A549 (cell line): ENCODE results near the gene PID1. TPM values are rescaled to one million over a fixed set of nuclear protein-coding genes. Genes with fewer than 3 reads are reported as not detected.

Experiments
- ATAC-seq, 2 experiments: fragments of 200-7000 bp in 1 of 2; fragments of >200 bp in 1 of 2; cut with Nextera tagmentation in 1 of 2; cut with Tn5 transposase in 1 of 2; 3 replicates each; pipeline versions ENCODE4 v1.8.0 to v1.9.1; 2018 to 2020; ENCODE audit warnings: mild to moderate bottlenecking in 1 of 2, moderate library complexity in 1 of 2
- CTCF ChIA-PET: fragments of 300-600 bp; sonication (Branson Sonifier 250); formaldehyde crosslinking; extraction: SDS; loops from one replicate; lab custom pipeline; 2021; ENCODE audit warnings: antibody characterized with exemption, inconsistent platforms; lab: Yijun Ruan, JAX
- POLR2A ChIA-PET: fragments of 350-600 bp; formaldehyde crosslinking; extraction: SDS; loops from one replicate; lab custom pipeline; 2021; ENCODE audit warnings: antibody characterized with exemption, inconsistent platforms; lab: Yijun Ruan, JAX
- DNase-seq, 2 experiments: peaks; one replicate each; pipeline versions ENCODE4 v3.0.0 to v3.0.0-alpha.2; 2011 to 2016; ENCODE audit warnings: low read depth in 1 of 2, low spot score in 1 of 2
- FAIRE-seq: peaks from 2 replicates; lab custom pipeline; 2011; peaks lifted over from hg19 to GRCh38; lab: Jason Lieb, UNC
- H3K27ac ChIP-seq, 2 experiments: fragments of >200 bp; sonication (Bioruptor Twin); formaldehyde crosslinking; 3 replicates each; pipeline ENCODE4 v1.5.1; 2016 to 2017
- H3K4me1 ChIP-seq: fragments of >200 bp; sonication (Bioruptor Twin); formaldehyde crosslinking; 3 replicates; pipeline ENCODE4 v1.6.1; 2016
- H3K4me2 ChIP-seq: fragments of >200 bp; sonication (Bioruptor Twin); formaldehyde crosslinking; 3 replicates; pipeline ENCODE4 v1.6.1; 2016
- H3K4me3 ChIP-seq: fragments of >200 bp; sonication (Bioruptor Twin); formaldehyde crosslinking; 3 replicates; pipeline ENCODE4 v1.5.1; 2016
- H3K9me3 ChIP-seq: fragments of >200 bp; sonication (Bioruptor Twin); formaldehyde crosslinking; 3 replicates; pipeline ENCODE4 v1.6.1; 2016
- CBX8 ChIP-seq: fragments of 200-600 bp; sonication (generic); IDR thresholded peaks from 2 replicates; pipeline ENCODE4 v1.6.1; 2016
- EHF ChIP-seq: fragments of 250-450 bp; sonication (Bioruptor Pico); IDR thresholded peaks from 2 replicates; pipeline ENCODE4 v1.5.0; 2020; ENCODE audit warnings: mild to moderate bottlenecking
- EHMT2 ChIP-seq: fragments of 200-600 bp; sonication (generic); IDR thresholded peaks from 2 replicates; pipeline ENCODE4 v1.6.1; 2016; ENCODE audit warnings: antibody characterized with exemption, low read depth, mild to moderate bottlenecking, moderate library complexity
- EP300 ChIP-seq, 2 experiments: fragments of >200 bp; sonication (Bioruptor Twin); formaldehyde crosslinking; IDR thresholded peaks; 2 replicates in 1 of 2; 3 replicates in 1 of 2; pipeline ENCODE4 v1.6.1; 2016 to 2017
- ESRRA ChIP-seq: fragments of 150-350 bp; IDR thresholded peaks from 2 replicates; pipeline ENCODE4 v1.6.1; 2014; ENCODE audit warnings: mild to moderate bottlenecking, low read length, borderline replicate concordance
- HEYL ChIP-seq: fragments of 250-450 bp; sonication (Bioruptor Pico); IDR thresholded peaks from 2 replicates; pipeline ENCODE4 v1.8.0; 2021; ENCODE audit warnings: mild to moderate bottlenecking, moderate library complexity
- HOXB5 ChIP-seq: fragments of 250-450 bp; sonication (Bioruptor Pico); IDR thresholded peaks from 2 replicates; pipeline ENCODE4 v1.5.0; 2020; ENCODE audit warnings: mild to moderate bottlenecking, moderate library complexity
- KDM5A ChIP-seq: fragments of 200-600 bp; sonication (generic); IDR thresholded peaks from 2 replicates; pipeline ENCODE4 v1.6.1; 2016; ENCODE audit warnings: antibody characterized with exemption, mild to moderate bottlenecking
- MAZ ChIP-seq: fragments of 150-350 bp; IDR thresholded peaks from 2 replicates; pipeline ENCODE4 v1.6.1; 2014; ENCODE audit warnings: antibody characterized with exemption, low read depth, low read length, borderline replicate concordance
- NR3C1 ChIP-seq: fragments of >200 bp; sonication (Bioruptor Twin); formaldehyde crosslinking; IDR thresholded peaks from 3 replicates; pipeline ENCODE4 v1.6.1; 2017
- POLR2AphosphoS2 ChIP-seq: conservative IDR thresholded peaks from 2 replicates; pipeline ENCODE4 v1.6.1; 2012; ENCODE audit warnings: low read length, improper control_type of control experiment, inconsistent platforms
- TP53 ChIP-seq: fragments of 250-450 bp; sonication (Bioruptor Pico); IDR thresholded peaks from 2 replicates; pipeline ENCODE4 v1.5.0; 2021; ENCODE audit warnings: mild to moderate bottlenecking, moderate library complexity
- ZC3H11A ChIP-seq: fragments of 450-650 bp; IDR thresholded peaks from 2 replicates; pipeline ENCODE4 v1.6.1; 2014; ENCODE audit warnings: antibody characterized with exemption, mild to moderate bottlenecking
- ZSCAN20 ChIP-seq: fragments of 250-450 bp; sonication (Bioruptor Pico); IDR thresholded peaks from 2 replicates; pipeline ENCODE4 v1.8.0; 2022; ENCODE audit warnings: mild to moderate bottlenecking, moderate library complexity
- WGBS: methylation state at CpG from one replicate; pipeline ENCODE4 v1.1.6; 2017; ENCODE audit errors: missing lambda C conversion rate; 5-methylcytosine and 5-hydroxymethylcytosine counted together
- polyA plus RNA-seq, 4 experiments: library from polyadenylated mRNA; depleted of rRNA in 3 of 4; stranded (reverse); fragments of >200 nt; fragmentation: RNase III in 1 of 4; extraction: RNeasy Plus Mini Kit Qiagen cat#74134 plus additional on column Dnase treatment in 1 of 4; gene quantifications; 2 replicates in 3 of 4; 3 replicates in 1 of 4; pipeline ENCODE4 v1.2.3, GENCODE V29; 2011 to 2017
- TF ChIP-seq, protein P1 (sequence below): fragments of 200-600 bp; sonication (generic); IDR thresholded peaks from 2 replicates; pipeline ENCODE4 v1.6.1; 2016; ENCODE audit warnings: antibody characterized with exemption, mild to moderate bottlenecking, moderate library complexity
- TF ChIP-seq, protein P2 (sequence below): fragments of >200 bp; sonication (Bioruptor Twin); formaldehyde crosslinking; IDR thresholded peaks from 2 replicates; pipeline ENCODE4 v1.6.1; 2016
- TF ChIP-seq, protein P3 (sequence below): IDR thresholded peaks from 2 replicates; pipeline ENCODE4 v1.6.1; 2012
- TF ChIP-seq, protein P4 (sequence below): fragments of >200 bp; sonication (Bioruptor Twin); formaldehyde crosslinking; IDR thresholded peaks from 3 replicates; pipeline ENCODE4 v1.6.1; 2016
- TF ChIP-seq, protein P5 (sequence below): IDR thresholded peaks from 2 replicates; pipeline ENCODE4 v1.6.1; 2012; ENCODE audit warnings: low read depth, borderline replicate concordance

Gene PID1
- polyA plus RNA-seq, 2 of the 4 experiments (the other 2 are of a cell fraction), result 0.75 to 2.7 TPM

DNA sequence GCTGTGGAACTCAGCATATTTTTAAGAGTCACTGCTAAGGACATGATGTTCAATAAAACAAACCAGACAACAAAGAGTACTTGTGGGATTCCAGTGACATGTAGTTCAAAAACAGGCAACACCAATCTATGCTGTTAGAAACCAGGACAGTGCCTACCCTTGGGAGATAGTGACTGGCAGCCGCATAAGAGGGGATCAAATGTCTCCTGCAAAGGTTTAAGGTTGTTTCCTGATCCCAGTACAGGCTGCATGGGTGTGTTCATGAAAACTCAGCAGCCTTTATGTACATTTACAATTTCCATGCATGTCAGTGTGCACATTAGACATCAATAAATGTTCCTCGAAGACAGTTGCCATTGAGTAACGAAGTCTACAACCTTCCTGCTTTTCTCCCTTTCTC lies 183.8 kb downstream of the PID1 start:
- ChIA-PET POLR2A (no interaction called here), CTCF (interaction anchor here (1.0 kb wide), 1 partner anchor 10 kb away, joined by 3 read pairs; no protein-coding TSS in a partner anchor)
- DNase-seq (no peak), FAIRE-seq (no peak), ATAC-seq (no peak)
- Histone ChIP-seq H3K9me3 (no peaks in the 10 kb centered on the region), H3K4me2 (no peak overlapping the region), H3K4me1 (no peaks in the 10 kb centered on the region), H3K4me3 (no peak overlapping the region), H3K27ac (no peak overlapping the region)
- WGBS, result 31% methylated on average over 3 of the region's 3 CpGs
- TF ChIP-seq ZC3H11A, result no peak

DNA sequence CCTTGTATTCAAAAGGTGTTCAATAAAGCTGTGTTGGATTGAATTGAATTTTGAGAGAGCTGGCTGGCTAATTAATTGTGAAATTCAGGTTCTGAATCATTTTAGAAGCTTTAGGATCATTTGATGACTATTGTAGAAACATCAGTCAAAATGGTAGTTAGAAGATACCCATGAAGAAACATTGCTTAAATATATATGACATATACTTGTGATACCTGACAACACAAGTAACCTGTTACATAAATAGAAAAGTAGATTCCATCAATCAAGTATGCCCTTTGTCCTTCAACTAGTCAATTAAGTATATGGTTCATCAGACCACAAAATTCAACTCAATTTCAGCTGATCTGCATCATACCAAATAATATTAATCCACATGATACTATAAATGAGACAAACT lies 185.6 kb downstream of the PID1 start:
- H3K9me3 ChIP-seq, result no peaks in the 10 kb centered on the region
- H3K27ac ChIP-seq, result no peak overlapping the region
- no peak overlapping the region for H3K4me3 ChIP-seq
- no peaks in the 10 kb centered on the region for H3K4me1 ChIP-seq
- no peak overlapping the region for H3K4me2 ChIP-seq
- CTCF ChIA-PET, result no interaction called here
- FAIRE-seq (no peak), DNase-seq (no peak), ATAC-seq (no peak)
- POLR2A ChIA-PET, result no interaction called here
- TF ChIP-seq EHF (CRISPR knock-in tag) (no peak), MAZ (no peak), EHMT2 (no peak), ESRRA (no peak), NR3C1 (no peak), EP300 (IDR thresholded peaks at IDR 0.05) (no peak), TP53 (CRISPR knock-in tag) (no peak), ZSCAN20 (CRISPR knock-in tag) (no peak), HOXB5 (CRISPR knock-in tag) (no peak), CBX8 (no peak)
- TF ChIP-seq, protein P1, sequence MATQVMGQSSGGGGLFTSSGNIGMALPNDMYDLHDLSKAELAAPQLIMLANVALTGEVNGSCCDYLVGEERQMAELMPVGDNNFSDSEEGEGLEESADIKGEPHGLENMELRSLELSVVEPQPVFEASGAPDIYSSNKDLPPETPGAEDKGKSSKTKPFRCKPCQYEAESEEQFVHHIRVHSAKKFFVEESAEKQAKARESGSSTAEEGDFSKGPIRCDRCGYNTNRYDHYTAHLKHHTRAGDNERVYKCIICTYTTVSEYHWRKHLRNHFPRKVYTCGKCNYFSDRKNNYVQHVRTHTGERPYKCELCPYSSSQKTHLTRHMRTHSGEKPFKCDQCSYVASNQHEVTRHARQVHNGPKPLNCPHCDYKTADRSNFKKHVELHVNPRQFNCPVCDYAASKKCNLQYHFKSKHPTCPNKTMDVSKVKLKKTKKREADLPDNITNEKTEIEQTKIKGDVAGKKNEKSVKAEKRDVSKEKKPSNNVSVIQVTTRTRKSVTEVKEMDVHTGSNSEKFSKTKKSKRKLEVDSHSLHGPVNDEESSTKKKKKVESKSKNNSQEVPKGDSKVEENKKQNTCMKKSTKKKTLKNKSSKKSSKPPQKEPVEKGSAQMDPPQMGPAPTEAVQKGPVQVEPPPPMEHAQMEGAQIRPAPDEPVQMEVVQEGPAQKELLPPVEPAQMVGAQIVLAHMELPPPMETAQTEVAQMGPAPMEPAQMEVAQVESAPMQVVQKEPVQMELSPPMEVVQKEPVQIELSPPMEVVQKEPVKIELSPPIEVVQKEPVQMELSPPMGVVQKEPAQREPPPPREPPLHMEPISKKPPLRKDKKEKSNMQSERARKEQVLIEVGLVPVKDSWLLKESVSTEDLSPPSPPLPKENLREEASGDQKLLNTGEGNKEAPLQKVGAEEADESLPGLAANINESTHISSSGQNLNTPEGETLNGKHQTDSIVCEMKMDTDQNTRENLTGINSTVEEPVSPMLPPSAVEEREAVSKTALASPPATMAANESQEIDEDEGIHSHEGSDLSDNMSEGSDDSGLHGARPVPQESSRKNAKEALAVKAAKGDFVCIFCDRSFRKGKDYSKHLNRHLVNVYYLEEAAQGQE, result no peak
- TF ChIP-seq, protein P2, sequence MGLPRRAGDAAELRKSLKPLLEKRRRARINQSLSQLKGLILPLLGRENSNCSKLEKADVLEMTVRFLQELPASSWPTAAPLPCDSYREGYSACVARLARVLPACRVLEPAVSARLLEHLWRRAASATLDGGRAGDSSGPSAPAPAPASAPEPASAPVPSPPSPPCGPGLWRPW, result no peak
- TF ChIP-seq, protein P3, sequence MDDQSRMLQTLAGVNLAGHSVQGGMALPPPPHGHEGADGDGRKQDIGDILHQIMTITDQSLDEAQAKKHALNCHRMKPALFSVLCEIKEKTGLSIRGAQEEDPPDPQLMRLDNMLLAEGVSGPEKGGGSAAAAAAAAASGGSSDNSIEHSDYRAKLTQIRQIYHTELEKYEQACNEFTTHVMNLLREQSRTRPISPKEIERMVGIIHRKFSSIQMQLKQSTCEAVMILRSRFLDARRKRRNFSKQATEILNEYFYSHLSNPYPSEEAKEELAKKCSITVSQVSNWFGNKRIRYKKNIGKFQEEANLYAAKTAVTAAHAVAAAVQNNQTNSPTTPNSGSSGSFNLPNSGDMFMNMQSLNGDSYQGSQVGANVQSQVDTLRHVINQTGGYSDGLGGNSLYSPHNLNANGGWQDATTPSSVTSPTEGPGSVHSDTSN, result no peak
- TF ChIP-seq, protein P4, sequence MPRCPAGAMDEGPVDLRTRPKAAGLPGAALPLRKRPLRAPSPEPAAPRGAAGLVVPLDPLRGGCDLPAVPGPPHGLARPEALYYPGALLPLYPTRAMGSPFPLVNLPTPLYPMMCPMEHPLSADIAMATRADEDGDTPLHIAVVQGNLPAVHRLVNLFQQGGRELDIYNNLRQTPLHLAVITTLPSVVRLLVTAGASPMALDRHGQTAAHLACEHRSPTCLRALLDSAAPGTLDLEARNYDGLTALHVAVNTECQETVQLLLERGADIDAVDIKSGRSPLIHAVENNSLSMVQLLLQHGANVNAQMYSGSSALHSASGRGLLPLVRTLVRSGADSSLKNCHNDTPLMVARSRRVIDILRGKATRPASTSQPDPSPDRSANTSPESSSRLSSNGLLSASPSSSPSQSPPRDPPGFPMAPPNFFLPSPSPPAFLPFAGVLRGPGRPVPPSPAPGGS, result no peak
- TF ChIP-seq, protein P5, sequence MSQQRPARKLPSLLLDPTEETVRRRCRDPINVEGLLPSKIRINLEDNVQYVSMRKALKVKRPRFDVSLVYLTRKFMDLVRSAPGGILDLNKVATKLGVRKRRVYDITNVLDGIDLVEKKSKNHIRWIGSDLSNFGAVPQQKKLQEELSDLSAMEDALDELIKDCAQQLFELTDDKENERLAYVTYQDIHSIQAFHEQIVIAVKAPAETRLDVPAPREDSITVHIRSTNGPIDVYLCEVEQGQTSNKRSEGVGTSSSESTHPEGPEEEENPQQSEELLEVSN, result no peak

DNA sequence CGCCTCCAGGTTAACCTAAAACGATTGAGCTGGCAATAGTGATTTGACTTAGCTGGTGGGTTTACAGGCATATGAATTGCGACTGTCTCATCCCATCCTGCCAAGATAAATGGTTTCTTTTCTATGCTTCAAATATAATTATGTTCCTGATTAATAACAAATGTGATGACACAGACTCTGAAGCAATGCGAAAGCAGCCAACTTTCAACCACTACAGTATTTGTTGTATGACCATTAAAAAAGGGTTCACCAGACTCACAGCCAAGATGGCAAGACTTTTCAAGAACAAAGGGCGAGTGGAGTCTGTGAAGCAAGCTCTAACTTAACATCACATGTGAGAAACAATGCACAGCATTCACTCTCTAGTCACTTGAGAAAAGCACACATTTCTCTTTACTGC lies 186.6 kb downstream of the PID1 start:
- POLR2A ChIA-PET, result no interaction called here
- FAIRE-seq (no peak), ATAC-seq (no peak), DNase-seq (no peak)
- H3K27ac ChIP-seq, result no peak overlapping the region
- H3K4me3 ChIP-seq, result no peak overlapping the region
- no peaks in the 10 kb centered on the region for H3K9me3 ChIP-seq
- 15% methylated on average over 5 of the region's 5 CpGs for WGBS
- no peaks in the 10 kb centered on the region for H3K4me1 ChIP-seq
- TF ChIP-seq KDM5A (no peak), CBX8 (no peak), POLR2AphosphoS2 (no peak), HEYL (no peak)
- CTCF ChIA-PET, result interaction anchor here (1.0 kb wide), 1 partner anchor 13 kb away, joined by 3 read pairs; no protein-coding TSS in a partner anchor
- no peak overlapping the region for H3K4me2 ChIP-seq
